ENCODE results near the gene TUBA4B.

Gene TUBA4B

GRCh38 chr2:219206328-219207133 lies 46.5 kb upstream of the TUBA4B start, which contains the start of gene ZFAND2B (continued):
- peak; percentile 84 for TF ChIP-seq PATZ1 (tag by site-specific recombination; IDR thresholded peaks at IDR 0.05)
- no peak for TF ChIP-seq HOXD13 (CRISPR knock-in tag; IDR thresholded peaks at IDR 0.05; ENCODE audit: borderline replicate concordance)
- TF ChIP-seq ZNF529 (tag by site-specific recombination; IDR thresholded peaks at IDR 0.05; ENCODE audit: insufficient replicate concordance), result no peak
- TF ChIP-seq SP2 (tag by site-specific recombination; IDR thresholded peaks at IDR 0.05), result peak; percentile 70
- TF ChIP-seq FEZF1 (tag by site-specific recombination; IDR thresholded peaks at IDR 0.05), result no peak
- no peak for TF ChIP-seq ZNF624 (tag by site-specific recombination; IDR thresholded peaks at IDR 0.05)
- peak; percentile 52 for TF ChIP-seq KLF1 (tag by site-specific recombination; IDR thresholded peaks at IDR 0.05)
- TF ChIP-seq ZBTB17 (tag by site-specific recombination; IDR thresholded peaks at IDR 0.05), result peak; percentile 61

GRCh38 chr2:219207134-219207883 lies 45.7 kb upstream of the TUBA4B start:
- Histone ChIP-seq H3K36me3 (ENCODE audit: control insufficient read depth in 2 of 2, insufficient read depth in 1 of 2, low read length in 2 of 2) (peaks cover 9 to 46% of the 10 kb centered on the region in 2 experiments; a peak in 2 of 3 replicates), H3K27ac (ENCODE audit: extremely low read depth, low read depth, low read length) (no peak overlapping the region; the same call in 1 of the 2 replicates), H3K4me1 (ENCODE audit: control insufficient read depth, insufficient read depth, low read length) (peaks cover 8% of the 10 kb centered on the region), H3K4me3 (ENCODE audit: low read depth, low read length) (peak overlapping the region; percentile 76), H3K9me3 (ENCODE audit: control insufficient read depth, insufficient read depth, low read depth, low read length) (no peaks in the 10 kb centered on the region)
- no peak for TF ChIP-seq ZBTB20 (tag by site-specific recombination; IDR thresholded peaks at IDR 0.05)
- no peak for TF ChIP-seq HOXA7 (CRISPR knock-in tag; IDR thresholded peaks at IDR 0.05; ENCODE audit: borderline replicate concordance)
- TF ChIP-seq ZNF335 (tag by site-specific recombination; conservative IDR thresholded peaks at IDR 0.05), result peak; percentile 71
- TF ChIP-seq KLF9 (tag by site-specific recombination; IDR thresholded peaks at IDR 0.05; ENCODE audit: low read depth), result peak; percentile 27; the same call in 1 of the 2 replicates
- TF ChIP-seq SP3 (tag by site-specific recombination; IDR thresholded peaks at IDR 0.05), result peak; percentile 26; the same call in 1 of the 2 replicates
- peak; percentile 40 for TF ChIP-seq ZBTB17 (tag by site-specific recombination; IDR thresholded peaks at IDR 0.05)
- TF ChIP-seq GLIS2 (tag by site-specific recombination; IDR thresholded peaks at IDR 0.05), result peak; percentile 35; the same call in 1 of the 2 replicates
- peak; percentile 12; the same call in 1 of the 2 replicates for TF ChIP-seq KLF16 (tag by site-specific recombination; IDR thresholded peaks at IDR 0.05)
- POLR2A ChIA-PET, result interaction anchor here (0.6 to 2.6 kb wide), 16 partner anchors 11 to 337 kb away, joined by 3 to 42 read pairs (median 6); partner anchors contain the start of genes ABCB6, ANKZF1, ATG9A and CNPPD1
- CTCF ChIA-PET, result interaction anchor here (0.7 to 3.2 kb wide), 5 partner anchors 34 to 499 kb away, joined by 3 to 8 read pairs (median 3); partner anchors contain the start of genes GLB1L and STK16

- H3K27ac ChIP-seq (ENCODE audit: extremely low read depth, low read depth, low read length), result no peak overlapping the region
- TF ChIP-seq PRDM10 (tag by site-specific recombination; IDR thresholded peaks at IDR 0.05), result peak; percentile 97
- no peak for TF ChIP-seq ZNF488 (tag by site-specific recombination; IDR thresholded peaks at IDR 0.05)
- no peak for TF ChIP-seq ZNF19 (tag by site-specific recombination; IDR thresholded peaks at IDR 0.05; ENCODE audit: low read depth)
Observed at GRCh38 chr2:219207884-219208740, 44.9 kb upstream of the TUBA4B start.

More at GRCh38 chr2:219207884-219208740, 44.9 kb upstream of the TUBA4B start:
- no peak overlapping the region for H3K4me3 ChIP-seq (ENCODE audit: low read depth, low read length)
- no peaks in the 10 kb centered on the region for H3K9me3 ChIP-seq (ENCODE audit: control insufficient read depth, insufficient read depth, low read depth, low read length)
- ChIA-PET CTCF (interaction anchor here (0.7 to 3.2 kb wide), 4 partner anchors 35 to 499 kb away, joined by 3 to 8 read pairs (median 4); no protein-coding TSS in a partner anchor), POLR2A (interaction anchor here (1.4 to 2.6 kb wide), 5 partner anchors 10 to 71 kb away, joined by 8 to 27 read pairs (median 11); partner anchors contain the start of genes ABCB6, ANKZF1, ATG9A and CNPPD1)
- peaks cover 12 to 54% of the 10 kb centered on the region in 2 experiments; a peak in 2 of 3 replicates for H3K36me3 ChIP-seq (ENCODE audit: control insufficient read depth in 2 of 2, insufficient read depth in 1 of 2, low read length in 2 of 2)
- peaks cover 8% of the 10 kb centered on the region for H3K4me1 ChIP-seq (ENCODE audit: control insufficient read depth, insufficient read depth, low read length)

Data from HEK293 (cell line).